Activated CD8-positive, alpha-beta memory T cell treated with anti-CD3 and anti-CD28 coated beads for 48 hours (primary cell): ENCODE results near the gene B3GALT6.

Experiments used
- DNase-seq, 3 experiments: peaks; one replicate each; pipeline ENCODE4 v3.0.0-alpha.2; 2020; ENCODE audit warnings: low read depth in 2 of 3, low spot score in 2 of 3

B3GALT6 gene

GRCh38 chr1:1260843-1261560, 29.0 kb downstream of the B3GALT6 start:
- no peak for DNase-seq

- no peak for DNase-seq
Measured at GRCh38 chr1:1262071-1262470, 30.0 kb downstream of the B3GALT6 start.

- DNase-seq = no peak
Measured at GRCh38 chr1:1262758-1263157, 30.7 kb downstream of the B3GALT6 start.

GRCh38 chr1:1264026-1264425, 32.0 kb downstream of the B3GALT6 start:
- DNase-seq = no peak

GRCh38 chr1:1264868-1265272, 32.8 kb downstream of the B3GALT6 start:
- no peak for DNase-seq

GRCh38 chr1:1267488-1268283, 35.6 kb downstream of the B3GALT6 start:
- no peak for DNase-seq

- DNase-seq = no peak
Measured at GRCh38 chr1:1268284-1268682, 36.2 kb downstream of the B3GALT6 start.

- no peak for DNase-seq
Measured at GRCh38 chr1:1270813-1271212, 38.8 kb downstream of the B3GALT6 start.

GRCh38 chr1:1272341-1273208, 40.5 kb downstream of the B3GALT6 start:
- no peak for DNase-seq

GRCh38 chr1:1273209-1273511, 41.1 kb downstream of the B3GALT6 start:
- no peak for DNase-seq

- peak; percentile 84 to 89 (median 86) for DNase-seq
Measured at GRCh38 chr1:1273512-1274298, 41.7 kb downstream of the B3GALT6 start, which contains the start of gene UBE2J2. Gene UBE2J2, minus strand, starts transcription at chr1:1273854. Its CDS starts 5,862 bp downstream, at chr1:1267992.

- DNase-seq = no peak
Measured at GRCh38 chr1:1274299-1274930, 42.4 kb downstream of the B3GALT6 start.

- DNase-seq = no peak
Measured at GRCh38 chr1:1274931-1275431, 42.9 kb downstream of the B3GALT6 start.

GRCh38 chr1:1275836-1276235, 43.8 kb downstream of the B3GALT6 start:
- DNase-seq = no peak

- DNase-seq = no peak
Measured at GRCh38 chr1:1278620-1279019, 46.6 kb downstream of the B3GALT6 start.

- no peak for DNase-seq
Measured at GRCh38 chr1:1279028-1279427, 47.0 kb downstream of the B3GALT6 start.

GRCh38 chr1:1280782-1281481, 48.9 kb downstream of the B3GALT6 start:
- no peak for DNase-seq

- DNase-seq = no peak
Measured at GRCh38 chr1:1281533-1282321, 49.7 kb downstream of the B3GALT6 start.

GRCh38 chr1:1282998-1283397, 51.0 kb downstream of the B3GALT6 start:
- no peak for DNase-seq
